Endothelial cell of umbilical vein (primary cell): ENCODE measurements around the gene PPFIBP1.

Experiments
- CTCF ChIP-seq, 2 donors: IDR thresholded peaks; 1 replicate in 1 of 2; 2 replicates in 1 of 2; pipeline ENCODE4 v1.5.1; 2011; ENCODE audit warnings: low read length in 2 of 2, mild to moderate bottlenecking in 2 of 2, moderate library complexity in 2 of 2, control low read depth in 1 of 2, inconsistent platforms in 1 of 2, low read depth in 1 of 2; ENCODE audit not compliant: insufficient read depth in 1 of 2; ENCODE audit errors: extremely low read depth in 1 of 2
- EZH2 ChIP-seq: IDR thresholded peaks from 2 replicates; pipeline ENCODE4 v1.6.1; 2012; ENCODE audit warnings: borderline replicate concordance, low read depth, mild to moderate bottlenecking, moderate library complexity, low read length, inconsistent platforms; ENCODE audit not compliant: severe bottlenecking
- POLR2A ChIP-seq: IDR thresholded peaks from 2 replicates; pipeline ENCODE4 v1.6.1; 2012; ENCODE audit warnings: low read depth, mild to moderate bottlenecking, control low read depth, low read length
- POLR2AphosphoS5 ChIP-seq: IDR thresholded peaks from 2 replicates; pipeline ENCODE4 v1.6.1; 2012; ENCODE audit warnings: low read depth, mild to moderate bottlenecking, control low read depth, low read length, moderate library complexity; ENCODE audit not compliant: insufficient read depth

GRCh38 chr12:27527512-27527911 is 3.5 kb downstream of the PPFIBP1 start:
- TF ChIP-seq CTCF (IDR thresholded peaks at IDR 0.05; ENCODE audit: extremely low read depth in 1 of 2, insufficient read depth in 1 of 2, low read depth in 1 of 2, low read length in 2 of 2) (no peak), POLR2A (no peak), POLR2AphosphoS5 (no peak), EZH2 (no peak)
